HG02970 (cell line): ENCODE data around the gene RGS7.
"Not testable (repeated sequence)": the region's sequence is repeated elsewhere in the genome, so short reads cannot be mapped to it uniquely, and the experiment has no call there.

ENCODE experiments used
- ATAC-seq: cut with Tn5 transposase; IDR thresholded peaks from one replicate; pipeline ENCODE4 v1.9.1; 2021; ENCODE audit warnings: mild to moderate bottlenecking, moderate library complexity, moderate number of reproducible peaks; ENCODE audit not compliant: unreplicated experiment, low FRiP score

The RGS7 gene

DNA sequence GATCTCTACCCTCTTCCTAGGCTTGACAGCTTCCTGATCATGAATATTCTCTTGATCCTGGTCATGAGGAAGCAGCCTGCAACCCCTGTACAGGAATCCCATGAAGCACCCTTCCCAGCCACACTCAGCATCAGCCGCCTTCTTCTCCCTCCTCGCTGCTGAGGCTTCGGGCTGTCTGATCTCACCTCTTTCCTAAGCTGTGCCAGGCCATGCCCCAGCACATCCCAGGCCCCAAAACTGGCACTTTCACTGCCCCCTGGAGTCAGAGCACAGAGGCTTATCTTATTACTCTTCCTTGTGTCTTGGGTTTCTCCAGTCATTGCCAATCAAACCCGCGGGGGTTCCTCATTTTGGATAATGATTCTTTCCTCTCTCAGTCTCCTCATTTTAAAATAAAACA, 259.5 kb downstream of the RGS7 start:
- ATAC-seq = no peak

DNA sequence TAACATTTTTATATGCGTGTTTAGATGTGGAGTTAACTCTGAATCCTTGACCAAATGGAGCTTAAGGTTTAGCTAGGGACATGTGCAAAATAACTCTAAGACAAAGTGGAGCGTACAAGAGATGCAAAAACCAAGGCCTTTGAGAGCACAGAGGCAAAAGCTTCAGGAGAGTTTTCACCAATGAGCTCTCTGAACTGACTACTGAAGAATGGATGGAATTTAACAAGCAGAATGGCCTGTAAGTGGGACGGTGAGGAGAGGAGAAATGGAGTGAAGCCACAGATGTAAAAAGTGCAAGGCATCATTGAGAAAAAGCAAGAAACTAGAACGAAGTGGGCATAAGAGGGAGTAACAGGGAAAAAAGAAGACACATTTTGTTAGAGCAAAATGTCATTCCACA, 260.0 kb downstream of the RGS7 start:
- ATAC-seq = no peak

DNA sequence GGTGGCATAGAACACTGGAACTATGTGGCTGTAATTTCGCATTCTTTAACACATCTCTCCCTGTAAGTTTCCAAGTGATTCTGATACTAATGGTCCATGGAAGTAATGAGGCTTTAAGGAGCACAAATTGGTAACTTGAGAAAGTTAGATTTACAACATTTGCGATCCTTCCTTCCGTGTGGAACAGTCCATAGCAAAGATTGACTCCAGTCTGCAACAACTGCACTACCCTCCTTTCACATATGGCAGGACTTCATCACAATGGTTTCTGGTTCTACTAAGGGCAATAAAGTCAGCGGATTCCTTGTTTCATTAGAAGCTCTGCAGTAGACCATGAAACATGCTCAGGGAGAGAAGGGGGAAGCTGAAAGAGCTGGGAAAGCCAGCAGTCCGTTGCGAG, 261.2 kb downstream of the RGS7 start:
- ATAC-seq = no peak

DNA sequence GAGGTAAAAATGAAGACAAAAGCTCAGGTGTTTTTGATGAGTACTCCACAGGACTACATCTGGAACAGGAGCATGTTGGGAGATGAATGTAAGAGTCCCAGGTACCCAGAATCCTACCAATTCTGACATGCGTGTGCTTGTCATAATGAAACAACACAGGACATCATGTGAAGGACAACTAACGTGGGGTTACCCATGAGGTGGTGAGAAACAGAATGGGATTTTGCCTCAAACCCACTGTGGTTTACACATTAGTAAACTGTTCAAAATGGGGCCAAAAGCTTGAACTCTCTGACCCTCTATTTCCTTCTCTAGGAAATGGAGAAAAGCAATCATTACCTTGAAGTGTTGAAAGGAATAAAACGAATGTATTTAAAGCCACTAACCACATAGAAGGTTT, 266.2 kb downstream of the RGS7 start:
- no peak for ATAC-seq

GRCh38 chr1:241089066-241089465, 267.9 kb downstream of the RGS7 start:
- ATAC-seq = not testable (repeated sequence)

DNA sequence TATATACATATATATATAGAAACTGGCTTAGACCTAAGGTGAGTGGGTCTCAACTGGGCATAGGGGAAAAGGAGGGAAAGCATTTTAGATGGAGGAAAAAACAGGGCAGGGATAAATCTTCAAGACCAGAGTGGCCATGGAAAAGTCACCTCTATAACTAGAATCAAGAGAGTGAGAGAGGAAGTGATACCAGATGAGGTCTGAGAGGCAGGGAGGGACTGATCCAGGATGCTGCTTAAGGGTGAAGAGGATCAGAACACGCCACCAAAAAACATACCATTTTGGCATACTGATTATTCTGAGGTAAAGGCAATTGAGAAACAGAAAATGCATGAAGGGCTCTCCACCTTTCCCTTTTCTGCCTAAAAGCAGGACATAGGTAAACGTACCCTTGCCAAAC, 268.9 kb downstream of the RGS7 start:
- not testable (repeated sequence) for ATAC-seq

- ATAC-seq = no peak
Observed at GRCh38 chr1:241086686-241087085, 270.3 kb downstream of the RGS7 start.

GRCh38 chr1:241083285-241083684, 273.7 kb downstream of the RGS7 start:
- ATAC-seq = no peak

GRCh38 chr1:241081473-241081872, 275.5 kb downstream of the RGS7 start:
- no peak for ATAC-seq

DNA sequence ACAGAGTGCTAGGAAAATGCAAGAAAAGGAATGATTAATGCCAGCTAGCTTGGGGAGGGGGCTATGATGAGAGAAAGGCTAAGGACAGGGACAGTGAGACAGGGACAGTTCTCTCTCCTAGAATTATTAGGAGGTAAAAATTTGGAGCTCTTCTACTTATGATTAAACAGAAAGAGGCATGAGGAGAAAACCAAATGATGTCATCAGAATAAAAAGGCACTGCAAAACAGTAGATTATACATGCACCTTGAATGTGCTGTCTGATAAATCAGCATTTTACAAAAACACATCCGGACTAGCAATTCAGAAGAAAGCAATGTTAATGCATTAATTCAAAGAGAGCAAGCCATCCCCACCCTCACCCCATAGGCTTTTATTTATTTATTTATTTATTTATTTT, 277.5 kb downstream of the RGS7 start:
- no peak for ATAC-seq

DNA sequence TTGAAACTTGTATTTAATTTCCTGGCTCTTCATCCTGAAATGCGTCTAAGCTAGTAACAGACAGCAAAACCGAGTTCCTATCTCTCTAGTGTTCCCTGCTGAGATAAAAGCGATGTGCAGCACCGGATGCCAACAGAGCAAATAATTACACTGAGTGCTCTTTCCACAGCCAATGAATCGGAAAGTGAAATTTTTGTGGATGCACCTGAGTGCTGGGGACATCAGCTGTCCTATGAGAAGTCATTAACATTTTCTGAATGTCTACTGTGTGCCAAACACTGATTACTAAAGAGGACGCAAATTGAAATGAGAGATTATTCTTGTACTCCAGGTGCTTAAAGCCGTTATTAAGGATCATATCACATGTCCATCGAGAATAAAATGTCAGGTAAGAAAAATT, 278.0 kb downstream of the RGS7 start:
- no peak for ATAC-seq

DNA sequence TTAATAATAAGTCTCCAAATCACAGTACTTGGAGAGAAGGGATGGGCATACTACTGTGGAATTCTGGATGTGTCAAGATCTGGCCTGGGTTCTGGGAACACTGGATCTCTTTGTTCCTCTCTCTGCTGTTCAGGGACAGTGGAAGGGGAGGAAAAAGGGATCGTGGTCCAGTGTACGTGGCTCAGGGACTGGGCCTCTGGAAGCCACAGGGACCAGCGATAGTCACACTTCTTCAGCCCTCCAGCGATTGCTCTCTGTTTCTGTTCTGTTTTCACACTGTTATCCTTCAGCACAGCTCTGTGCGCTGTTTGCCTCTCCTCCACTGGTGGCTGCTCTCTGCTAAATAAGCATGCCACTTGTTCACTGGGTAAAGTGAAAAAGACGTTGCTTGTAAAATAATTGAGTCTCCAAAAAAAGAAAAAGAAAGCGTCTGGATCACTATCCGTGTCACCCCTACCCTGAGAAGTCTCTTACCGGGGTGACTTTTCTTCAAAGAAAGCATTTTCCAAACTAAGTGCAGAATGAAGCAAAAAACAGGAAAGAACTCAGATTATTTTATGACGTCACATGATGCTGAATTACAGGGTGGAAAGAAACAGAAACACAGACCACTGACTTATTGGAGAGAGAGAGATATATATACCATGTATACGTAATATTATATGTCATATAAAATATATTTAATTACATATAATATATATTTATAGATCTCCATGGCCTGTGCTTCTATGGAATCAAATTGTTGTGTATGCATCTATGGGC, 279.4 kb downstream of the RGS7 start:
- ATAC-seq = no peak

DNA sequence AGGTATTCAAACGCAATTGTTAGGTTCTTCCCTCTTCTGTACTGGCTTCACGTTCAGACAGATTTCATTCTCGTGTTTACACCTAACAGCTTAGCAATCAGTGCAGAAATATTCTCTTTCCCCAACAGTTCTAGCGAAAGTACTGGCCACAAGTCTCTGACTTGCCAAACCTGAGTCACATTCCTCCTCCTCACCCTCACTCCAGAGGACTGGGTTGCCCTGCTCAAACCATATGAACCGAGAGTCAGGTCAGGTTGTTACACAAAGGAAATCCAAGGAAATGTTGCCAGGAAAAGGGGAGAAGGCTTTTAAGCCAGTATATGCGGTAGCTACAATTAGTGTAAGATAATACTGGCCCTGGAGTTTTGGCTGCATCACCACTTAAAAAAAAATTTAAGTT, 282.5 kb downstream of the RGS7 start:
- ATAC-seq = no peak

- ATAC-seq = no peak
Observed at GRCh38 chr1:241068359-241068758, 288.6 kb downstream of the RGS7 start.

GRCh38 chr1:241063276-241063675, 293.7 kb downstream of the RGS7 start:
- ATAC-seq = no peak

- no peak for ATAC-seq
Observed at GRCh38 chr1:241061062-241061461, 295.9 kb downstream of the RGS7 start.

GRCh38 chr1:241048622-241049021, 308.4 kb downstream of the RGS7 start:
- no peak for ATAC-seq

DNA sequence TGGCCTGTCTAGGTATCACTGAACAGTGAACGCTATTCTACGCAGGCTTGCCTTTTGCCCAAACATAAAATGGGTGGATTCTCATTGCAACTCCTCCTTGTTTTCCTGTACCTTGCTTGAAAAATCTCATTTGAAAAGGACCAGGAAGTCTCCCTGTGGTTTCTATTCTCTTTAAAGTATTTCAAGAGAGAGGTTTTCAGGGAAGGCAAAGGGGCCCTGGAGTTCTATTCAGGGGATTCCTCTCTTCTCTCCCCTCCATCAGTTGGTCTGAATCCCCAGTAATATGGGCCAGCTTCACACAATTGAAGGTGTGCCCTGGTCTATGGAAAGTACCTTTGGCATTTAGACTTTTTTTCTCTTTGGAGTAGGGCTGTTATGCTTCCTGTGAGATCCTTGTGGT, 311.3 kb downstream of the RGS7 start:
- ATAC-seq = no peak

- no peak for ATAC-seq
Observed at GRCh38 chr1:241034203-241034936, 322.6 kb downstream of the RGS7 start.

GRCh38 chr1:241024834-241025233, 332.2 kb downstream of the RGS7 start:
- no peak for ATAC-seq

GRCh38 chr1:241022366-241022765, 334.6 kb downstream of the RGS7 start:
- ATAC-seq = no peak
